Measurements from ENCODE around the gene ZMYND19.

GRCh38 chr9:137603879-137604278 is 13.6 kb upstream of the ZMYND19 start:
- no peak for TF ChIP-seq CTCF (IDR thresholded peaks at IDR 0.05)
- TF ChIP-seq POLR2A (IDR thresholded peaks at IDR 0.05): no peak
- no peak for TF ChIP-seq POLR2AphosphoS5 (IDR thresholded peaks at IDR 0.05)
- no peak for TF ChIP-seq EP300 (IDR thresholded peaks at IDR 0.05)

Data from stomach (tissue), 4 donors.